Body of pancreas (tissue), 4 donors: ENCODE measurements around the gene VASP. TPM values are rescaled to one million over a fixed set of nuclear protein-coding genes. Genes with fewer than 3 reads are reported as not detected.

ENCODE experiments used
- ATAC-seq: fragments of 150-250 bp; one replicate; pipeline ENCODE4 v1.9.1; 2016
- DNase-seq, 4 donors: peaks; one replicate each; pipeline ENCODE4 v3.0.0-alpha.2; 2019
- H3K27ac ChIP-seq, 4 donors: fragments of 200-600 bp; sonication (generic); 1 replicate in 3 of 4; 2 replicates in 1 of 4; pipeline versions ENCODE4 v1.5.1 to v1.6.1; 2016 to 2019; ENCODE audit warnings: mild to moderate bottlenecking in 1 of 4, mixed read lengths in 1 of 4, moderate library complexity in 1 of 4
- H3K27me3 ChIP-seq, 2 donors: fragments of 200-600 bp; sonication (generic); one replicate each; pipeline ENCODE4 v1.6.0; 2016; ENCODE audit warnings: mild to moderate bottlenecking in 1 of 2
- H3K36me3 ChIP-seq, 2 donors: fragments of 200-600 bp; sonication (generic); replicated peaks in 1 of 2; 2 replicates each; pipeline ENCODE4 v1.5.1; 2016; ENCODE audit warnings: low read depth in 2 of 2; ENCODE audit not compliant: insufficient read depth in 1 of 2
- H3K4me1 ChIP-seq: fragments of 200-600 bp; sonication (generic); one replicate; pipeline ENCODE4 v1.6.0; 2016
- H3K4me3 ChIP-seq, 2 donors: fragments of 200-600 bp; sonication (generic); 1 replicate in 1 of 2; 2 replicates in 1 of 2; pipeline ENCODE4 v1.5.1; 2016 to 2019
- H3K9me3 ChIP-seq, 3 donors: fragments of 200-600 bp; sonication (generic); 1 replicate in 2 of 3; 2 replicates in 1 of 3; pipeline ENCODE4 v1.5.1; 2016
- CTCF ChIP-seq, 7 experiments: fragments of 450-650 bp in 4 of 7; fragments of 200-600 bp in 3 of 7; sonication (generic) in 3 of 7; IDR thresholded peaks; one replicate each; pipeline ENCODE4 v1.5.1; 2016 to 2019; ENCODE audit warnings: antibody characterized with exemption in 7 of 7
- POLR2A ChIP-seq, 3 donors: fragments of 450-650 bp; IDR thresholded peaks; one replicate each; pipeline ENCODE4 v1.6.1; 2016; ENCODE audit warnings: antibody characterized with exemption in 3 of 3, mild to moderate bottlenecking in 2 of 3
- WGBS, 2 donors: methylation state at CpG; one replicate each; pipeline ENCODE4 v1.1.5; 2017; 5-methylcytosine and 5-hydroxymethylcytosine counted together
- intact Hi-C: fragments of 100-400 bp; cut with DNase I; formaldehyde crosslinking; loops from one replicate; pipeline ENCODE4 v1.15.1; 2023
- total RNA-seq, 2 donors: library from RNA; depleted of rRNA; stranded (reverse); fragments of >200 nt; gene quantifications; one replicate each; pipeline ENCODE4 v1.1.0, GENCODE V29; 2016

The VASP gene
- total RNA-seq, 2 donors from 2014 or later, result 27.0 to 29.7 TPM

GRCh38 chr19:45489216-45489855 lies 17.9 kb upstream of the VASP start:
- no peak for TF ChIP-seq POLR2A (IDR thresholded peaks at IDR 0.05)
- H3K4me1 ChIP-seq, result peaks cover 9% of the 10 kb centered on the region
- no peaks in the 10 kb centered on the region for H3K27me3 ChIP-seq
- intact Hi-C loops, result no loop called here
- H3K27ac ChIP-seq, result no peak overlapping the region
- DNase-seq (no peak), ATAC-seq (no peak)
- no peaks in the 10 kb centered on the region for H3K36me3 ChIP-seq
- H3K4me3 ChIP-seq, result no peak overlapping the region
- 74 to 78% methylated on average over 18 to 20 of the region's 20 CpGs for WGBS, 2 donors
- H3K9me3 ChIP-seq, result no peaks in the 10 kb centered on the region

GRCh38 chr19:45492137-45492626 lies 15.1 kb upstream of the VASP start:
- intact Hi-C loops, result no loop called here

GRCh38 chr19:45492627-45493470 lies 14.4 kb upstream of the VASP start:
- H3K27me3 ChIP-seq, result no peaks in the 10 kb centered on the region
- H3K4me1 ChIP-seq, result peaks cover 19% of the 10 kb centered on the region
- no peaks in the 10 kb centered on the region for H3K36me3 ChIP-seq
- H3K4me3 ChIP-seq, result peak overlapping the region in 1 of 2 donors; percentile 30
- intact Hi-C loops, result no loop called here
- no peaks in the 10 kb centered on the region for H3K9me3 ChIP-seq
- WGBS, 2 donors, result 9 to 25% methylated on average over 9 to 30 of the region's 32 CpGs
- no peak for ATAC-seq
- peak in 1 of 4 donors; percentile 33 for DNase-seq
- no peak for TF ChIP-seq CTCF (IDR thresholded peaks at IDR 0.05)
- no peak for TF ChIP-seq POLR2A (IDR thresholded peaks at IDR 0.05)
- peak overlapping the region in 2 of 4 donors; percentile 5 to 28 for H3K27ac ChIP-seq

More at GRCh38 chr19:45492137-45492626, 15.1 kb upstream of the VASP start:
- no peaks in the 10 kb centered on the region for H3K27me3 ChIP-seq
- H3K4me1 ChIP-seq, result peaks cover 16% of the 10 kb centered on the region
- WGBS, 2 donors, result 76 to 82% methylated on average over 5 of the region's 5 CpGs
- no peak for DNase-seq
- no peaks in the 10 kb centered on the region for H3K36me3 ChIP-seq
- no peak for TF ChIP-seq CTCF (IDR thresholded peaks at IDR 0.05)
- no peak for TF ChIP-seq POLR2A (IDR thresholded peaks at IDR 0.05)
- no peak for ATAC-seq
- H3K4me3 ChIP-seq, result no peak overlapping the region
- H3K9me3 ChIP-seq, result no peaks in the 10 kb centered on the region
- H3K27ac ChIP-seq, result no peak overlapping the region

- no peak overlapping the region for H3K27ac ChIP-seq
- intact Hi-C loops, result no loop called here
- H3K9me3 ChIP-seq, result no peaks in the 10 kb centered on the region
- no peak overlapping the region for H3K4me3 ChIP-seq
- WGBS, 2 donors, result 80 to 86% methylated on average over 12 to 25 of the region's 39 CpGs
- H3K27me3 ChIP-seq, result no peaks in the 10 kb centered on the region
- H3K4me1 ChIP-seq, result peaks cover 32% of the 10 kb centered on the region
- DNase-seq (no peak), ATAC-seq (no peak)
- no peaks in the 10 kb centered on the region for H3K36me3 ChIP-seq
- TF ChIP-seq POLR2A (IDR thresholded peaks at IDR 0.05) (no peak), CTCF (IDR thresholded peaks at IDR 0.05) (no peak)
These were observed 12.9 kb upstream of the VASP start for GRCh38 chr19:45494261-45494916.

- intact Hi-C loops, result no loop called here
- ATAC-seq (no peak), DNase-seq (no peak)
- no peaks in the 10 kb centered on the region for H3K9me3 ChIP-seq
- WGBS, 2 donors, result 67 to 68% methylated on average over 5 of the region's 5 CpGs
- H3K4me1 ChIP-seq, result peaks cover 36% of the 10 kb centered on the region
- H3K4me3 ChIP-seq, result no peak overlapping the region
- no peak for TF ChIP-seq POLR2A (IDR thresholded peaks at IDR 0.05)
- TF ChIP-seq CTCF (IDR thresholded peaks at IDR 0.05), result no peak
- H3K36me3 ChIP-seq, result no peaks in the 10 kb centered on the region
- H3K27ac ChIP-seq, result no peak overlapping the region
- H3K27me3 ChIP-seq, result no peaks in the 10 kb centered on the region
These were observed 12.1 kb upstream of the VASP start for GRCh38 chr19:45495178-45495577.
